HEK293 (cell line): ENCODE measurements around the gene BRPF1.

Source experiments
- CTCF ChIP-seq: fragments of 450-650 bp; formaldehyde crosslinking; IDR thresholded peaks from 2 replicates; pipeline ENCODE4 v1.5.1; 2016; ENCODE audit warnings: missing biosample characterization, missing genetic modification characterization
- PATZ1 ChIP-seq: fragments of 450-650 bp; formaldehyde crosslinking; IDR thresholded peaks from 2 replicates; pipeline ENCODE4 v1.5.1; 2016; ENCODE audit warnings: missing biosample characterization, missing genetic modification characterization
- PBX3 ChIP-seq: sonication (generic); formaldehyde crosslinking; IDR thresholded peaks from 2 replicates; pipeline ENCODE4 v1.8.1; 2022; ENCODE audit warnings: mild to moderate bottlenecking, moderate library complexity, missing genetic modification reagents
- REST ChIP-seq: fragments of 450-650 bp; formaldehyde crosslinking; IDR thresholded peaks from 2 replicates; pipeline ENCODE4 v1.5.1; 2016; ENCODE audit warnings: missing biosample characterization, missing genetic modification characterization
- ZBTB1 ChIP-seq: fragments of 450-650 bp; formaldehyde crosslinking; IDR thresholded peaks from 2 replicates; pipeline ENCODE4 v1.5.1; 2016; ENCODE audit warnings: missing biosample characterization, missing genetic modification characterization
- ZBTB17 ChIP-seq: fragments of 450-650 bp; formaldehyde crosslinking; IDR thresholded peaks from 2 replicates; pipeline ENCODE4 v1.5.1; 2016; ENCODE audit warnings: missing biosample characterization, missing genetic modification characterization
- ZBTB7A ChIP-seq: fragments of 450-650 bp; formaldehyde crosslinking; IDR thresholded peaks from 2 replicates; pipeline ENCODE4 v1.5.1; 2016; ENCODE audit warnings: low read depth, missing biosample characterization, missing genetic modification characterization
- ZNF174 ChIP-seq: fragments of 450-650 bp; formaldehyde crosslinking; IDR thresholded peaks from 2 replicates; pipeline ENCODE4 v1.5.0; 2017; ENCODE audit warnings: missing biosample characterization, mild to moderate bottlenecking, missing genetic modification characterization
- ZNF175 ChIP-seq: fragments of 450-650 bp; formaldehyde crosslinking; IDR thresholded peaks from 2 replicates; pipeline ENCODE4 v1.5.1; 2016; ENCODE audit warnings: missing biosample characterization, missing genetic modification characterization
- ZNF19 ChIP-seq: fragments of 450-650 bp; formaldehyde crosslinking; IDR thresholded peaks from 2 replicates; pipeline ENCODE4; 2016; ENCODE audit warnings: missing biosample characterization, missing genetic modification characterization, low read depth
- ZNF629 ChIP-seq: fragments of 450-650 bp; formaldehyde crosslinking; IDR thresholded peaks from 2 replicates; pipeline ENCODE4 v1.5.1; 2017; ENCODE audit warnings: missing biosample characterization, missing genetic modification characterization

- no peak for TF ChIP-seq PBX3 (CRISPR knock-in tag)
- no peak for TF ChIP-seq ZNF19
- TF ChIP-seq ZNF174 (tag by site-specific recombination), result no peak
- TF ChIP-seq ZBTB7A, result no peak
- no peak for TF ChIP-seq ZBTB1 (tag by site-specific recombination)
- no peak for TF ChIP-seq PATZ1 (tag by site-specific recombination)
- TF ChIP-seq CTCF (tag by site-specific recombination), result no peak
- no peak for TF ChIP-seq ZNF175 (tag by site-specific recombination)
- no peak for TF ChIP-seq ZNF629 (tag by site-specific recombination)
- TF ChIP-seq REST (tag by site-specific recombination), result no peak
- TF ChIP-seq ZBTB17 (tag by site-specific recombination), result no peak
Measured at GRCh38 chr3:9757427-9757826, 25.9 kb downstream of the BRPF1 start.
